GM23338 (cell line): Measurements from ENCODE around the gene OTUD6A. TPM values are rescaled to one million over a fixed set of nuclear protein-coding genes. Genes with fewer than 3 reads are reported as not detected.

ENCODE experiments used
- ATAC-seq: fragments of 200-7000 bp; cut with Tn5 transposase; 3 replicates; pipeline ENCODE4 v1.9.1; 2020
- DNase-seq: peaks from one replicate; pipeline ENCODE4 v3.0.0-alpha.2; 2015; ENCODE audit warnings: low spot score
- H2AFZ ChIP-seq: fragments of 200-600 bp; sonication (generic); 2 replicates; pipeline ENCODE4 v1.8.0; 2016; ENCODE audit warnings: antibody characterized with exemption, mild to moderate bottlenecking, moderate library complexity
- H3F3A ChIP-seq: fragments of 200-600 bp; sonication (generic); replicated peaks from 2 replicates; pipeline ENCODE4 v1.8.0; 2017; ENCODE audit warnings: antibody characterized with exemption, mixed run types, low read depth
- H3K27ac ChIP-seq: fragments of 200-600 bp; sonication (generic); 2 replicates; pipeline ENCODE4 v1.6.1; 2016; ENCODE audit warnings: low read depth
- H3K27me3 ChIP-seq: fragments of 200-600 bp; sonication (generic); 2 replicates; pipeline ENCODE4 v1.8.0; 2016; ENCODE audit warnings: mild to moderate bottlenecking, mixed run types, moderate library complexity; ENCODE audit not compliant: insufficient read depth
- H3K36me3 ChIP-seq: fragments of 200-600 bp; sonication (generic); 2 replicates; pipeline ENCODE4 v1.8.0; 2016; ENCODE audit warnings: mild to moderate bottlenecking; ENCODE audit not compliant: insufficient read depth
- H3K4me1 ChIP-seq: fragments of 200-600 bp; sonication (generic); 2 replicates; pipeline ENCODE4 v1.8.0; 2016; ENCODE audit warnings: mild to moderate bottlenecking, moderate library complexity; ENCODE audit not compliant: insufficient read depth
- H3K4me2 ChIP-seq: fragments of 200-600 bp; sonication (generic); 2 replicates; pipeline ENCODE4 v1.7.1; 2017; ENCODE audit warnings: mixed run types
- H3K4me3 ChIP-seq: fragments of 200-600 bp; sonication (generic); 2 replicates; pipeline ENCODE4 v1.6.1; 2016; ENCODE audit warnings: mixed run types
- H3K79me2 ChIP-seq: fragments of 200-600 bp; sonication (generic); replicated peaks from 2 replicates; pipeline ENCODE4 v1.8.0; 2017; ENCODE audit warnings: mild to moderate bottlenecking; ENCODE audit not compliant: insufficient read depth
- H3K9me2 ChIP-seq: fragments of 200-600 bp; sonication (generic); 2 replicates; pipeline ENCODE4 v1.8.0; 2017; ENCODE audit not compliant: insufficient read depth
- H4K20me1 ChIP-seq: fragments of 200-600 bp; sonication (generic); replicated peaks from 2 replicates; pipeline ENCODE4 v1.8.0; 2017; ENCODE audit warnings: mild to moderate bottlenecking; ENCODE audit not compliant: insufficient read depth
- H3K27ac Mint-ChIP-seq: 2 replicates; pipeline ENCODE4 v1.8.0; 2020; ENCODE audit warnings: inconsistent platforms, mild to moderate bottlenecking, moderate library complexity, mixed read lengths
- H3K27me3 Mint-ChIP-seq: 3 replicates; pipeline ENCODE4 v1.8.0; 2022; ENCODE audit warnings: low read depth, mild to moderate bottlenecking, moderate library complexity, mixed read lengths, inconsistent platforms; ENCODE audit not compliant: insufficient read depth, poor library complexity
- H3K36me3 Mint-ChIP-seq: 3 replicates; pipeline ENCODE4 v1.8.0; 2021; ENCODE audit warnings: low read depth, mild to moderate bottlenecking, inconsistent platforms, moderate library complexity, mixed read lengths
- H3K4me1 Mint-ChIP-seq: 3 replicates; pipeline ENCODE4 v1.8.0; 2020; ENCODE audit warnings: mild to moderate bottlenecking, inconsistent platforms, mixed read lengths
- H3K4me3 Mint-ChIP-seq: 3 replicates; pipeline ENCODE4 v1.8.0; 2021; ENCODE audit warnings: moderate library complexity, mild to moderate bottlenecking, inconsistent platforms, mixed read lengths
- H3K9me3 Mint-ChIP-seq: 3 replicates; pipeline ENCODE4 v1.8.0; 2020; ENCODE audit warnings: moderate library complexity, mild to moderate bottlenecking, inconsistent platforms, mixed read lengths
- CTCF ChIP-seq, 2 experiments: fragments of 200-600 bp in 1 of 2; sonication (generic) in 1 of 2; conservative IDR thresholded peaks; 2 replicates each; pipeline versions ENCODE4 v1.5.1 to v1.6.1; 2016 to 2017; ENCODE audit warnings: antibody characterized with exemption in 2 of 2, low read depth in 2 of 2, mild to moderate bottlenecking in 2 of 2, moderate library complexity in 1 of 2
- POLR2AphosphoS5 ChIP-seq: IDR thresholded peaks from 2 replicates; pipeline ENCODE4 v1.6.1; 2016; ENCODE audit warnings: antibody characterized with exemption, low read depth
- ZNF462 ChIP-seq: fragments of 250-450 bp; sonication (Bioruptor Pico); IDR thresholded peaks from 2 replicates; pipeline ENCODE4 v1.5.0; 2020; ENCODE audit warnings: mild to moderate bottlenecking, moderate library complexity
- polyA plus RNA-seq: library from polyadenylated mRNA; unstranded; fragments of >200 nt; fragmentation: Nextera tagmentation; extraction: Ambion mirVana; gene quantifications from 2 replicates; pipeline ENCODE4 v1.2.1, GENCODE V29; 2016
- total RNA-seq: library from RNA; depleted of rRNA; stranded (reverse); fragments of >200 nt; shearing (Covaris generic); gene quantifications from 2 replicates; pipeline ENCODE4 v1.2.3, GENCODE V29; 2014
- TF ChIP-seq, protein P1 (sequence below): IDR thresholded peaks from one replicate; pipeline ENCODE4 v1.6.1; 2018; ENCODE audit warnings: antibody characterized with exemption; ENCODE audit not compliant: unreplicated experiment

The OTUD6A gene
- total and polyA plus RNA-seq, 2 experiments from 2014 or later: 0.17 TPM; not detected in 1

DNA sequence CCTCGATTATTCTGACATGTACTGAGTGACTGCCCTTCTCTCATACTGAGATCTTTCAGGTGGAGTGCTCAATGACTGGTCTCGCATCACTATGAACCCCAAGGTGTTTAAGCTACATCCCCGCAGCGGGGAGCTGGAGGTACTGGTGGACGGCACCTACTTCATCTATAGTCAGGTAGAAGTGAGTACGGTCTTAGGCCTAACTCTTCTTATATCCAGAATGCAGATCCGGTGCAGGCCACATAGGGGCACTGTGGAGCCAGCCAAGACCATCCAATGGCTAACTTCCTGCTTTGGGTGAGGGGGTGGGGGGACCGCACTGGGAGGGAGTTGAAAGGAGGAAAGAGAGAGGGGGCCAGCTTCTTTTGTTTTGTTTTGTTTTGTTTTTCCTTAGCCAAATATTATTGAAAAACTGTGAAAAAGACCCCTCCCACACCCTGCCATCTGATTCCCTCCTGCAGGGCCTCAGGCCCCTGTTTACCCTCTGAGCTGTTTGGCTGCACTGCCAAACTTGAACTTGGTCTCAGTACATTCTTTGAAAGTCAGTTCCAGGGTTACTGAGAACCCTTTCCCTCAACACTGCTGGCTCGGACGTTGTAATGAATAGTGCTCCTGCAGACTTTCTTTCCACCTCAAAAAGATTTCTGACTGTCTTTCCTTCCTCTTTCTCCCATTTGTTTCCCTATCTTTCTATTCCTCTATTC, 28.8 kb upstream of the OTUD6A start:
- H3K27me3 ChIP-seq: no peaks in the 10 kb centered on the region
- H4K20me1 ChIP-seq: no peaks in the 10 kb centered on the region
- peak; percentile 85 for ATAC-seq
- no peak overlapping the region for H2AFZ ChIP-seq
- H3K9me3 Mint-ChIP-seq: no peaks in the 10 kb centered on the region
- peaks cover 2% of the 10 kb centered on the region for H3K27me3 Mint-ChIP-seq
- H3K4me1 ChIP-seq: no peaks in the 10 kb centered on the region; the same call in 1 of the 2 replicates
- H3K4me1 Mint-ChIP-seq: peaks cover 12% of the 10 kb centered on the region
- TF ChIP-seq POLR2AphosphoS5 (no peak), CTCF (conservative IDR thresholded peaks at IDR 0.05; ENCODE audit: low read depth in 2 of 2) (peak; percentile 63 to 74)
- TF ChIP-seq, protein P1, sequence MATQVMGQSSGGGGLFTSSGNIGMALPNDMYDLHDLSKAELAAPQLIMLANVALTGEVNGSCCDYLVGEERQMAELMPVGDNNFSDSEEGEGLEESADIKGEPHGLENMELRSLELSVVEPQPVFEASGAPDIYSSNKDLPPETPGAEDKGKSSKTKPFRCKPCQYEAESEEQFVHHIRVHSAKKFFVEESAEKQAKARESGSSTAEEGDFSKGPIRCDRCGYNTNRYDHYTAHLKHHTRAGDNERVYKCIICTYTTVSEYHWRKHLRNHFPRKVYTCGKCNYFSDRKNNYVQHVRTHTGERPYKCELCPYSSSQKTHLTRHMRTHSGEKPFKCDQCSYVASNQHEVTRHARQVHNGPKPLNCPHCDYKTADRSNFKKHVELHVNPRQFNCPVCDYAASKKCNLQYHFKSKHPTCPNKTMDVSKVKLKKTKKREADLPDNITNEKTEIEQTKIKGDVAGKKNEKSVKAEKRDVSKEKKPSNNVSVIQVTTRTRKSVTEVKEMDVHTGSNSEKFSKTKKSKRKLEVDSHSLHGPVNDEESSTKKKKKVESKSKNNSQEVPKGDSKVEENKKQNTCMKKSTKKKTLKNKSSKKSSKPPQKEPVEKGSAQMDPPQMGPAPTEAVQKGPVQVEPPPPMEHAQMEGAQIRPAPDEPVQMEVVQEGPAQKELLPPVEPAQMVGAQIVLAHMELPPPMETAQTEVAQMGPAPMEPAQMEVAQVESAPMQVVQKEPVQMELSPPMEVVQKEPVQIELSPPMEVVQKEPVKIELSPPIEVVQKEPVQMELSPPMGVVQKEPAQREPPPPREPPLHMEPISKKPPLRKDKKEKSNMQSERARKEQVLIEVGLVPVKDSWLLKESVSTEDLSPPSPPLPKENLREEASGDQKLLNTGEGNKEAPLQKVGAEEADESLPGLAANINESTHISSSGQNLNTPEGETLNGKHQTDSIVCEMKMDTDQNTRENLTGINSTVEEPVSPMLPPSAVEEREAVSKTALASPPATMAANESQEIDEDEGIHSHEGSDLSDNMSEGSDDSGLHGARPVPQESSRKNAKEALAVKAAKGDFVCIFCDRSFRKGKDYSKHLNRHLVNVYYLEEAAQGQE: no peak
- H3K36me3 ChIP-seq: no peaks in the 10 kb centered on the region
- no peak overlapping the region for H3K4me2 ChIP-seq
- DNase-seq: peak; percentile 76
- no peaks in the 10 kb centered on the region for H3K9me2 ChIP-seq
- H3K4me3 ChIP-seq: no peak overlapping the region
- H3K36me3 Mint-ChIP-seq: no peaks in the 10 kb centered on the region
- H3K4me3 Mint-ChIP-seq: no peak overlapping the region
- no peaks in the 10 kb centered on the region for H3K79me2 ChIP-seq
- no peak overlapping the region for H3K27ac ChIP-seq
- no peak overlapping the region for H3K27ac Mint-ChIP-seq
- no peaks in the 10 kb centered on the region for H3F3A ChIP-seq

DNA sequence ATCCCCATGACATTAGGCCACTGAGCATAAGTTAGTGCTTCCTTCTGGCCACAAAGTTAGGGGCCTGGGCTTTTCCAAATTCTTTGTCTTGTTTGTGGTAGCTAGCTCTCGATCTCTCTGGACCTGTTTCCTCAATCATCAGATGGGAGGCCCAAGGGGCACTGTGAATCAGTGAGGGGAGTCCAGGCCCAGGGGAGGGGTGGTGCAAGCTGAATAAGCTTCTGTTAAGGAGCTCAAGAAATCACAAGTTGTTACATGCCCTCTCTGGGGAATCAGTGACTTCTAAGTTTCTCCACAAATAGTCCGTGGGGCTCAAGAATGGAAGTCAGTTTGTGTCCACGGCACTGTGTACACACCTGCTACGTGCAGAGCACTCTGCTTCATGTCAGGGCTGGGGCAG, 27.6 kb upstream of the OTUD6A start:
- DNase-seq (no peak), ATAC-seq (no peak)
- peaks cover 12% of the 10 kb centered on the region for H3K4me1 Mint-ChIP-seq
- Histone ChIP-seq H3K27ac (no peak overlapping the region), H3K4me2 (no peak overlapping the region), H3K4me3 (no peak overlapping the region), H3K4me1 (no peaks in the 10 kb centered on the region; the same call in 1 of the 2 replicates), H3K9me2 (no peaks in the 10 kb centered on the region), H2AFZ (no peak overlapping the region), H3K36me3 (no peaks in the 10 kb centered on the region), H3K27me3 (no peaks in the 10 kb centered on the region), H3K79me2 (no peaks in the 10 kb centered on the region), H3F3A (no peaks in the 10 kb centered on the region), H4K20me1 (no peaks in the 10 kb centered on the region)
- H3K9me3 Mint-ChIP-seq: no peaks in the 10 kb centered on the region
- H3K36me3 Mint-ChIP-seq: no peaks in the 10 kb centered on the region
- no peak overlapping the region for H3K27ac Mint-ChIP-seq
- H3K4me3 Mint-ChIP-seq: no peak overlapping the region
- H3K27me3 Mint-ChIP-seq: peaks cover 2% of the 10 kb centered on the region
- TF ChIP-seq, protein P1: no peak
- no peak for TF ChIP-seq ZNF462 (CRISPR knock-in tag)
